Ecto neural progenitor cell (in vitro differentiated cells): ENCODE measurements around the gene SPATA12.
A peak's percentile ranks its signal among the peaks of the same experiment; 100 is the strongest.

Experiments used
- DNase-seq: peaks from one replicate; pipeline ENCODE4 v3.0.0-alpha.2; 2018; ENCODE audit warnings: low spot score

The SPATA12 gene, protein sequence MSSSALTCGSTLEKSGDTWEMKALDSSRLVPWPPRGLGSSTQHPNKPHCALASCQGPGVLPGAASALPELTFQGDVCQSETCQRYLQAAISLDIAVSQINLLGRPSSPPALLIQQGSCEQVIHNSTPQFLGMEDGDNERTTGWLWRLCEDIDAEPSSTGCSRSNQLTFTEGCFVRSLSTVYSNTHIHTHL

DNA sequence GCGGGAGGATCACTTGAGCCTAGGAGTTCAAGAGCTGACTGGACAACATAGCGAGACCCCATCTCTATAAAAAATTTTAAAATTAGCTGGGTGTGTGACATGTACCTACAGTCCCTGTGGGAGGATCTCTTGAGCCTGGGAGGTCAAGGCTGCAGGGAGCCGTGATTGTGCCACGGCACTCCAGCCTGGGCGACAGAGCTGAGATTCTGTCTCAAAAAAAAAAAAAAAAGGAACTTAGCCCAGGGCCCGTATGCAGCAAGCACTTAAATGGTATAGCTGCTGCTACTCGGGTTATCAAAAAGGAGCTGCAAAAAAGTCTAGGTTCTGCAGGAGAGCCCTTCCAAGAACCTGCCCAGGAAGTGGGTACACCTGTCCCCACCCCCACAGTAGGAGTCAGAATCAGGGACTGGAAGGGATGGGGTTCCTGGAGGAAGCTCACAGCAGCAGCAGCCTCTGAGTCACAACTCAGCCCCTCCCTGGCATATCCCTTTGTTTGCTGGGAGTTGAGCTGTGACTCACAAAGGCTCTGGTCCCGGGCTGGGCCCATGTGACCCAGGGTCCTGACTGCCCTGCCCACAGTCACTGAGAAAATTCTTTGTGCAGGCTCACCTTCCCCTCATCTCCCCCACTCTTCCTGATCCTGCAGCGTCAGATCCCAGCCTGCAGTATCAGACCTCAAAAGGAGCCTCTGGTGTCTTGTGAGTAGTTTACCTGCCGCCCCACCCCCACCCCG lies at the start of gene SPATA12:
SPATA12 (plus strand) TSS at position 576 of the 733 bp plus-strand sequence. CDS start 13,031 bp downstream, outside the sequence.
- DNase-seq = peak; percentile 61

DNA sequence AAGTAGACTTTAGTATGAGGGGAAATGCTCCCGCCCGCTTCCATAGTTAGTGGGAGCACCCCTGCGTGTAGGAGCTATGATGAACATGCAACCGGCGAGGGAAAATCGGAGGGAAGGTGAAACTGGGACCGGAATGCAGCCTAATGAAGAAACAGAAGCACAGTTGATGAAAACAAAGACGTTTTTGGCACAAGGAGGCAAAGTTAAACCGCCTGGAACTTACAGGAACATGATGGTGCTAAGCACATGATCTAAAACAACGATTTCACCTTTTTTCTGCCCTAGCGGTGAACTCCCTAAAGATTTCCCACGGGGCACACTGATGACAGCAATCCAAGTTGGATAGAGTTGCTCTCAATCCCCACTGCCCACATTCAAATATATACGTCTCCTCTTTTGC lies 49.4 kb upstream of the SPATA12 start:
- DNase-seq = no peak

DNA sequence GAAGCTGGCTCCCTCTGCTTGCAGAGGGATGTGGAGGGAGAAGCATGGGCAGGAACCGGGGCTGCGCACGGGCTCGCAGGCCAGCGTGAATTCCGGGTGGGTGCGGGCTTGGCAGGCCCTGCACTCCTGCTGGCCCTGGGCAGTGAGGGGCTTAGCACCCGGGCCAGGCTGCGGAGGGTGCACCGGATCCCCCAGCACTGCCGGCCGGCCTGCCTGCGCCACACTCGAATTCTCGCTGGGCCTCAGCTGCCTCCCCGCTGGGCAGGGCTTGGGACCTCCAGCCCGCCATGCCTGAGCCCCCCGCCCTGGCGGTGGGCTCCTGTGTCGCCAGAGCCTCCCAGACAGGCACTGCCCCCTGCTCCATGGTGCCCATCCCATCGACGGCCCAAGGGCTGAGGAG lies 47.6 kb upstream of the SPATA12 start:
- DNase-seq = no peak

- DNase-seq = no peak
These were observed 45.1 kb upstream of the SPATA12 start for GRCh38 chr3:57015350-57015729.

- no peak for DNase-seq
These were observed 44.6 kb upstream of the SPATA12 start for GRCh38 chr3:57015912-57016311.

DNA sequence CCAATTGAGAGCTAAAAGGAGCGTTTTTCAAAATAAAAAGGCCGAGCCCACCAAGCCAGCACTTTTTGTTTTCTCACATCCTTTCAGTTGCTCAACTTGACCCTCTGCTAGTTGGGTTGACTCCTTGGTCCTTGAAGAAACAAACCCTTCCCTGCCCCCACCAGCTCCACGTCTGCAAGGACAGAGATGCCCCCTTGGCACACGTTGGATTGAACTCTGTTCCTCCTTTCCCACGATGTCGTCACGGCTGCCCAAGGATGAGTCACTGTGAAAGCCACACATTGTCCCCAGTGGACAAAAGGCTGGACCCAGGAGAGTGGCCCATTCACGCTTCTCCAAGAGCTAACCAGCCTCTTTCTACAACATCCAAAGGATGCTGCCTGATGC lies 43.0 kb upstream of the SPATA12 start:
- DNase-seq = no peak

GRCh38 chr3:57018246-57018645 lies 42.2 kb upstream of the SPATA12 start:
- DNase-seq = no peak

- DNase-seq = no peak
These were observed 41.4 kb upstream of the SPATA12 start for GRCh38 chr3:57019057-57019456.

DNA sequence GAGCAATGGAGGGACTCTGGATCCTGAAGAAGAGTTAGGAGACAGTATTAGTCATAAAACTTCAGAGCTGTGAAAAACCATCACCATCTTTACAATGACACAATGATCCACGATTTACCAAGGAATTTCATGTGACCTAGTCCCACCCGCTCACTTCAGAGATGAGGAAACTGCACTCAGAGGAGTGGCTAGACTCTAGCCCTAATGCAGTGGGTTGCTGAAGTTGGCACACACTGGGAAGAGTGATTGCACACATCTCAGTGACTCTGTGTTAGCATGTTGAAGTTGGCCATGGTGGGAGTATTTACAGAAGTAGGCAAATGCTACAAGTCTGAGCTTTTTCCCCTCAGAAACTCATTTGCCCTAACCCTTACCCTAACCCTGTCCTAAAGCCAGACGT lies 35.2 kb upstream of the SPATA12 start:
- DNase-seq = no peak

DNA sequence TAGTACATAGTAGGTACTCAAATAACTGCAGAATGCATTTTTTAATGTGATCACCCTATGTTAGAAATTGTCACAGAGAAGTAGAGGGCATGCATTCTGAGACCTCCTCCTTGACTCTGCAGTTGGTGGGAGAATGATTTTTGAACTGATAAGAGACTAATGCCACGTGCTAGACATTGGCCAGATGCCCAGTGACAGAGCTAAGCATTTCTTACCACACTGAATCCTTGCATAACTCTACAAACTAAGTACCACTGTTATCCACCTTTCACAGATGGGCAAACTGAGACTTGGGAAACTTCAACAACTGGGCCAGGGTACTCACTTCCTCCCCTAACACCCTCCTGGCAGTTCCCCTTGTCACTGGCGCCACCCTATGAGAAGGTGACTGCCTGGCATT lies 33.5 kb upstream of the SPATA12 start:
- DNase-seq = no peak

DNA sequence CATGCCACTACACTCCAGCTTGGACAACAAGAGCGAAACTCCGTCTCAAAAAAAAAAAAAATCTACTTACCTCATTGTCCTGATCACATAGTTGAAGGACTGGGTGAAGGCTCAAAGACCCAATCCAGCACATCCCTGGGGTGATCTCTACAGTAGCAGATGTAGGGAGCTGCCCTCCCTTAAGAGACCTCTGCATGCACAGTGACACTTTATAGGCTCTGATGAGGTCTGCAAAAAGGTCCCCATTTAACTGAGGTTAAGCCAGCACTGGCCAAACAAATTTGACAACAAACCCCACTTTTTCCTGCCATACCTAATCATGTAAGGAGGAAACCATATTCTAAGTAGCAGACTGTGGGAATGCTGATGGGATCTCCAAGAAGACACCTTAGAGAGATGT lies 31.1 kb upstream of the SPATA12 start:
- DNase-seq = no peak

- DNase-seq = no peak
These were observed 30.5 kb upstream of the SPATA12 start for GRCh38 chr3:57029924-57030323.

DNA sequence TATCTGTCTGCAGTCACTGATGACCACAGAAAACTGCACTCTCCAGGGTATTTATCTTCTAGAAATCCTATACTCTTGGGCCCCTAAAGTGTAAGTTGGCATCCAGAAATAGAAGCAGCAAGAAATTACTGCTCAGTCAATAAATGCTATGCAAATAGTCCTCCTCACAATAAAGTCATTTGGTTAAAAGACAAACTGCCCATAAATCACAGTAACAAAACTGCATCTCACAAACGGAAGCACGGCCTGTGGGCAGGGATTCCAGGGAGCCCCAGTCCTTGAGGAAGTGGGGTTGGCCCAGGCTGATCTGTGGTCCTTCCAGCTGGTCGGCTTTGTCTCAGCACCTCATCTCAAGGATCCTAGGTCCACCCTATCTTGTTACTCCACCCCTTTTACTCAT lies 29.7 kb upstream of the SPATA12 start:
- no peak for DNase-seq

DNA sequence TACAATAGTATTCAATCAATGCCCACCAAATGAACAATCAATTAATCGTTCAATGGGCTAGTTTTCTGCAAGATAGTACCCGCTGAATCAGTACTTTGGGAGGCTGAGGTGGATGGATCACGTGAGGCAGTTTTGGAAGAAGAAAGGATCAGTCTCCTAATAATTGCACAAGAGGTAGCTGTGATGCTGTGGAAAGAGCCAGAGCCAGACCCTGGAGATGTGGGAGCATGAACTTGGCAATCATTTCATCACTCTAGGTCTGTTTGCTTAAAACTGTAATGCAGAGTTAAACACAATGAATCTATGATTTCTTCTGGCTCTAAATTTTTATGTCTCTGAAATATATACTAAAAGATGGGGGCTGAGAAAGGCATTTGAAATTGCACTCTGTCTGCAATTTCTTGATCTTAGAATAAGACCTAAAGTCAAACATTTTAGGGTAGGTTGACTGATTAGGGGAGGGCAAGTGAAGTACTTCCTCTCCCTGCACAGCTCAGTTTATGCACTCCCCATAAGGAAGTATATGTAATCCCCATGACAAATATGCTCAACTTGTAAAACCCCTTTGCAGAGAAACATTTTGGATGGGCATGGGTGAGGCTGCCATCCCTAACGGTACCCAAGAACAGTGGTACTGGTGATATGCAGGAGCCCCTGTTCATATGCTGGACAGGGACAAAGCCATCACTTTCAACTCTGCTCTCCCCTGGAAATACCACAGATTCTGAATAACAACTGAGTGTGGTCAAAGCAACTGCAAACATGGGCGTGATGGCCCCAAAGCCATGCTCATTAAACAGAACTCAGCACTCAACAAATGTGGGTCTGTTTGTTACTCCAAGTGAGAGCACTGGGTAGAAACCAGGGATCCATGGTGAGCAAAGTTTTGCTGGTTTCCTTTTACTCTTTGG lies 28.6 kb upstream of the SPATA12 start:
- DNase-seq = no peak

- DNase-seq = no peak
These were observed 23.5 kb upstream of the SPATA12 start for GRCh38 chr3:57036952-57037351.

GRCh38 chr3:57038466-57039164 lies 21.8 kb upstream of the SPATA12 start:
- no peak for DNase-seq

DNA sequence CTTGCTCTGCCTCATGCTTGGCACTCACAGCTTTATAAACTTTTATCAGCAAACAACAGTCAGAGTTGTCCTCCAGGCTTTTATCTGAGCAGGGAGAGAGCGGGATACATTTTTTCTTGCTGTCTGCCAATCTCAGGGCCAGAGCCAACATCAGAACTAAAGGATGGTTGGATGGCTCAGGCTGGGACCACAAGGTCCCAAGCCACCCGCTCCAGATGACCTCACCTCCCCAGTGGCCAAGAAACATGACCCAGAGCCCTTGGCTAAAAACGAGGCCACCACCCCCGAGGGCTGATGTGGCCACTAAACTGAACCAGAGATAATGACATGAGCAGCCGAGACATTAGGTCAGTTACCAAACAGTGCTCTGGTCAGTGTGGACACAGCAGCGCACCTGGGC lies 18.8 kb upstream of the SPATA12 start:
- DNase-seq = no peak

DNA sequence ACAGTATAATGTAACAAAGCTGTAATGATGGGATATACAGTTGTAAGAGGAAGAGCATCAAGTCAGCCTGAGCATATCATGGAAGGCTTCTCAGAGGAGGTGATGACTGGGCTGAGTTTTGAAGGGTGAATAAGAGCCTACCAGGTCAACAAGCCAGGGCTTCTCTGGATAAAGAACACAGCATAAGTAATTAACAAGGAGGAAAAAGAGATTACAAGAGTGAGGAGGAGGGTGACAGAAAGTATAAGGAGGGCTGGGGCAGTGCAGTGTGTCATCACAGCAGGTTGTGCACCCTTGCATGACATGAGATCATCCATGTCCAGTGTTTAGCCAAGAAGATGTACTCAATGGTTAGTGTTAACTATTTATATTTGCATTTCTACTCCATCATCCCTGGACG lies 16.9 kb upstream of the SPATA12 start:
- no peak for DNase-seq

DNA sequence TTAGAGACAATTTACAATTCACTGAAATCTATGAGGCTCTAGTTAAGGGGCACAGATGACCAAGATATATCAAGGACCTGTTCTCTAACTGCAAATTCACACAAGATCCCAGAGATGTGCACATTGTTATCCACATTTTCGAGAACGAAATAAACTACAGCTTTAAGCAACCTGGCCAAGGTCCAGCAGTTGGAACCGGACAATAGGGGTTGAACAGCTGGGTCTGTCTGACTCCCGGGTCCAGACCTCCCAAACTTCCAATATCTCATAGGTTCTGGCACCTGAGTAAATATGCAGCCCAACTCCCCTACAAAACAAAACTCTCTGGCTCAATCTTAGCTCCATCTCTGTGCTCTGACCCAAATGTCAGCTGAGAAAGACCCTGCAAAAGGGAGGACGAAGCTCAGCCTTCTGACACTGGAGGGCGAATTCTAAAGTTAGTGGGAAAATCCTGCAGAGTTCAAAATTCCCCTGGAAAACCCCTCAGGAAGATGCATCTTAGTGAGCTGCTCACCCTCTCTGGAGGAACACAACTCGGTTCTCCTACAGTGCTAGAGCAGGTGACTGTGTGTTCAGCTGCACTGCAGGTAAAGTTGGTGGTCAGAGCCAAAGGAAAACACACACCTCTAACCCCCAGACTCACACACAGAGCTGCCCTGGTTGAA lies 14.2 kb upstream of the SPATA12 start:
- no peak for DNase-seq

DNA sequence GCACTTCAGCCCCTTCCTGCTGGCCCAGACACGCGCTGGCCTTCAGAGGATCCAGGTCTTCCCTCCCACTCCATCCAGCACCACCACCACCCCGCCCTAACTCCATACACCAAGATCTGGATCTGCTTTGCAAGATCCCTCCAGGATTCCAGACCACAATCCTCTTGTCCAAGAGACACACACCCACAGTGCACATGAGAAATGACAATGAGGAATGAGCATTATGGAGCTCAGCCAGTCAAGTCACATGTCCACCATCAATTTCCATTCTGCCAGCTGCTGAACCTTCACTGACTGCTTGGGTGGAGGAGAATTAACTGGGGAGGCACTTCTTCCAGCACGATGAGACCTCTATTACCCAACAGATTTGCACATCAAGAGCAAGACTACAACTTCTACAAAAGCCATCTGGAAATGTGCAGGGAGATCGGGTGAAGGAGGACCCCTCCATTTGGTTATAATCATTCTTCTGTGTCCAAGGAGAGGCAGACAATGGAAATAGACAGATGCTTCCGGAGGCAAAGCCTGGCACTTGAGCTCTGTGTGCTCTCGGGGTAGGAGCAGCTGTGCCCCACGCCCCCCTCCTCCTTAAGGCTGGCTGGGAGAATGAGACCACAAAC lies 12.3 kb upstream of the SPATA12 start:
- no peak for DNase-seq

- no peak for DNase-seq
These were observed 11.7 kb upstream of the SPATA12 start for GRCh38 chr3:57048728-57049127.
